ENCODE results near the gene STUB1.

Gene STUB1

DNA sequence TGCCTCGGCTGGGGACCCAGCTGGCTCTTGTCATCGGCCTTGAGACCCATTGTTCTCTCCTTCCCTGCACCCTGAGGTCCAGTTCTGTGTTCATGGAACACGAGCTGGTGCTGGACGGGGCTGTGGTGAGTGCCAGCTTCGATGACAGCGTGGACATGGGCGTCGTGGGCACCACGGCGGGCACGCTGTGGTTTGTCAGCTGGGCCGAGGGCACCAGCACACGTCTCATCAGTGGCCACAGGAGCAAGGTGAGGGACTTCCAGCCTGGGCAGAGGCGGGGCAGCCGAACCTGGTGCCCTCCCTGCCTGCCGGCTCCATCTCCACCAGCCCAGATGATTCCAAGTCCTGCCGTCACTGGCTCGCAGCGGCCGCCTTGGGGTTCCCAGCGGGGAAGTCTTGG, 17.6 kb upstream of the STUB1 start:
- H3K9me3 ChIP-seq: no peaks in the 10 kb centered on the region
- TF ChIP-seq Cebpa-rat (IDR thresholded peaks at IDR 0.05): no peak
- H3K36me3 ChIP-seq: peaks cover 37% of the 10 kb centered on the region
- H3K4me2 ChIP-seq: no peak overlapping the region
- no peak overlapping the region for H3K27ac ChIP-seq
- H4K20me1 ChIP-seq: no peaks in the 10 kb centered on the region
- H3K4me1 ChIP-seq: peaks cover 58% of the 10 kb centered on the region
- H3K9ac ChIP-seq: no peak overlapping the region
- H3K4me3 ChIP-seq: no peak overlapping the region
- H3K27me3 ChIP-seq: no peaks in the 10 kb centered on the region

DNA sequence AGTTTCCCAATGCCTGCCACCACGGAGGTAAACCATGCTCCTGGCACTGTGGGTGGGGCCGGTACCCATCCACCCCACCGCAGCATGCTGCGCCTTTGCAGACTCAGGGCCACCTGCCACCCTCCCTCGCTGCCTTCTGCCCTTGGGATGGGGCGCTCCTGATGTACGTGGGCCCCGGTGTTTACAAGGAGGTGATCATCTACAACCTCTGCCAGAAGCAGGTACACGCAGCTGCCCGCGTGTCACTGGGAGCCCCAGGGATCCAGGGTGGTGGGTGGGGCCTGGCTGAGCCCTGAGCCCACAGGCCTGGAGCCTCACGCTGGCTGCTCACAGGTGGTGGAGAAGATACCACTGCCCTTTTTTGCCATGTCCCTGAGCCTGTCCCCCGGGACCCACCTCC, 13.6 kb upstream of the STUB1 start:
- Histone ChIP-seq H3K27ac (peak overlapping the region; percentile 95; the same call in 1 of the 2 replicates), H4K20me1 (peaks cover 33% of the 10 kb centered on the region), H3K27me3 (no peaks in the 10 kb centered on the region), H3K4me3 (no peak overlapping the region), H3K4me1 (peaks cover 58% of the 10 kb centered on the region), H3K4me2 (peak overlapping the region; percentile 26; the same call in 1 of the 2 replicates), H3K9ac (0 out of 2 replicates have a peak overlapping the region, but pooled peaks have one; percentile 19), H3K9me3 (no peaks in the 10 kb centered on the region), H3K36me3 (peaks cover 43% of the 10 kb centered on the region)
- no peak for TF ChIP-seq Cebpa-rat (IDR thresholded peaks at IDR 0.05)

DNA sequence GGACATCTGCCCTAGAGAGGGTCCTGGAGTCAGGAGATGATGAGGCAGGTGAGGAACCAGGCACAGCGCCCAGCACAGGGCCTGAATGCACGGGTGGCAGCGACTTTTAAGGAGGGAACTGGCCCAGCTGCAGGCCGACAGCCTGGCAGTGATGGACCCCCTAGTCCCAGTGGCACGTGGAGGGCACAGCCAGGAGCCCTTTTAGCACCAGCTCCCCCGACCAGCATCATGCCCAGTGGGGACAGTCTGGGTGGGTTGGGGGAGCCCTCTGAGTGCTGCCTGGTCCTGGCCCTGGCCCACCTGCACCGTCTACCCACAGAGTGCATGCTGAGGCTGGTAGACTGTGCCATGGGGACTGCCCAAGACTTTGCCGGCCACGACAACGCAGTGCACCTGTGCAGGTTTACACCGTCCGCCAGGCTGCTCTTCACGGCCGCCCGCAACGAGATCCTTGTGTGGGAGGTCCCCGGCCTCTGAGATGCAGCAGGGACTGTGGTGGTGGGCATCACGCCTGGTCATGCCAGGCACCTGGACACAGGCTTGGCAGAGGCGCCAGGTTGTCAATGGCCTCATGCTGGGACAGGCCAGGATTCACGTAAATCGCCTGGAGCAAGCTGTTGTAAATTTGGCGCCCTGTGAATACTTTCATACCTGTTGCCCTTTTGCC, 13.0 kb upstream of the STUB1 start:
- Histone ChIP-seq H3K9ac (peak overlapping the region; percentile 99), H3K27me3 (no peaks in the 10 kb centered on the region), H4K20me1 (peaks cover 37% of the 10 kb centered on the region), H3K9me3 (no peaks in the 10 kb centered on the region), H3K4me2 (peak overlapping the region; percentile 96), H3K4me1 (peaks cover 53% of the 10 kb centered on the region), H3K36me3 (peaks cover 43% of the 10 kb centered on the region), H3K27ac (peak overlapping the region; percentile 95), H3K4me3 (peak overlapping the region; percentile 100)
- TF ChIP-seq Cebpa-rat (IDR thresholded peaks at IDR 0.05): no peak

DNA sequence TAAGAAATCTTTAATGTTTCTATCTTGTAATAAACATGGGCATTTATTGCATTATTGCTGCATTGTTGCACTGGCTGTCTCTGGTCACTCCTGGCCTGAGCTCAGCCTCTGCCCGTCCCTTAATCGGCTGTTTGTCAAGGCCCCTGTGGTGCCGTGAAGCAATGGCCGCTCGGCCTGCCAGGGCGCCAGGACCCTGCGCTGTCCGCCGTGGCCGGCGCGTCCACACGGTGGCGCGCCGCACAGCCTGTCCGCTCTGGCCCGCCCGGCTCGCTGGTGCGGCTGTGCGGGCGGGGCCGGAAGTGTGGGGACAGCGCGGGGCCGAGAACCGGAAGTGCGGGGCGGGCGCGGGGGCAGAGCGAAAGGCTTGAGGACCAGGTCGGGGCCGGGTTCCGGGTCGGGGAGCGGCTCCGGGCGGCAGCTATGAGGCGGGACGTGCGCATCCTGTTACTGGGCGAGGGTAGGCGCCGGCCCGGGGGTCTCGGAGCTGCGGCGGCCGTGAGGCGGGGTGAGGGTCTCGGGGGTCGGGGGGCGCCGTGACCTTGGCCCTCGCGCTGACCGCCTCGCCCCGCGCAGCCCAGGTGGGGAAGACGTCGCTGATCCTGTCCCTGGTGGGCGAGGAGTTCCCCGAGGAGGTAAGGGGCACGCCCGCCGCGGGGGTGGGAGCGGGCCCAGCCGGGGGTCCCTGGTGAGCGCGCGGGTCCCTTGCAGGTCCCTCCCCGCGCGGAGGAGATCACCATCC, 12.3 kb upstream of the STUB1 start, which contains the start of gene RHOT2:
TSS of gene RHOT2 (plus strand) at position 353 of the 739 bp plus-strand sequence. CDS start at position 421, 68 bp downstream.
- H3K36me3 ChIP-seq: peaks cover 43% of the 10 kb centered on the region
- H3K4me2 ChIP-seq: peak within 1 kb of the TSS; percentile 96
- peak within 1 kb of the TSS; percentile 95 for H3K27ac ChIP-seq

DNA sequence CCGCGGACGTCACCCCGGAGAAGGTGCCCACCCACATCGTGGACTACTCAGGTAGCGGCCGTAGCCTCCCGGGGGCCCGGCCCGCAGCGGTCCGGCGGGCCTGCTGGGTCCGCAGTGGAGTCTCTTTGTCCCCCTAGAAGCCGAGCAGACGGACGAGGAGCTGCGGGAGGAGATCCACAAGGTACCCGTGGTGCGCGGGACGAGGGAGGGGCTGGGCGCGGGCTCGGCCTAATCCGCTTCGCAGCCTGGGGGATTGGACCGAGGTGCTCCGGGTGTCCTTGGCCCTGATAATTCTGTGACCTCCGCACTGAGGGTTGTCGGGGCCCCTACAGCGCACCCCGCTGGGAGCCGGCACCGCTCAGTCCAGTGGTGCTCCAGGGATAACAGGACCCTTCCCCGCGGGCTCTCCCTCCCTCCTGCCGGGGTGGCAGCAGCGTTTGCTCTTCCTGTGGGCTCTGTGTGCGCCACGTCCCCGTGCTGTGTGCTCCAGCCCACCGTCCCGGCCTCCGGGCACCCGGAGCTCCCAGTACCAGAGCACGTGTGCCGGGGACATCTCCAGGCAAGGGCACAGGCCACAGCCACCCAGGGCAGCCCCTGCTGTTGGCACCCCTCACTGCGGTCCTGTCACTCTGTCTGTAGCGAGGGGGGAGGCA, 11.6 kb upstream of the STUB1 start:
- H3K27me3 ChIP-seq: no peaks in the 10 kb centered on the region
- peak overlapping the region; percentile 96 for H3K4me2 ChIP-seq
- peaks cover 50% of the 10 kb centered on the region for H3K36me3 ChIP-seq
- peaks cover 51% of the 10 kb centered on the region for H4K20me1 ChIP-seq
- TF ChIP-seq Cebpa-rat (IDR thresholded peaks at IDR 0.05): no peak
- peak overlapping the region; percentile 99 for H3K9ac ChIP-seq
- H3K27ac ChIP-seq: peak overlapping the region; percentile 95
- H3K9me3 ChIP-seq: no peaks in the 10 kb centered on the region
- H3K4me3 ChIP-seq: peak overlapping the region; percentile 100
- peaks cover 48% of the 10 kb centered on the region for H3K4me1 ChIP-seq

More for the DNA sequence above, 12.3 kb upstream of the STUB1 start, which contains the start of gene RHOT2:
- H3K9me3 ChIP-seq: no peaks in the 10 kb centered on the region
- peak within 1 kb of the TSS; percentile 99 for H3K9ac ChIP-seq
- H3K27me3 ChIP-seq: no peaks in the 10 kb centered on the region
- H3K4me3 ChIP-seq: peak within 1 kb of the TSS; percentile 100
- no peak for TF ChIP-seq Cebpa-rat (IDR thresholded peaks at IDR 0.05)
- H3K4me1 ChIP-seq: peaks cover 53% of the 10 kb centered on the region
- peaks cover 44% of the 10 kb centered on the region for H4K20me1 ChIP-seq

DNA sequence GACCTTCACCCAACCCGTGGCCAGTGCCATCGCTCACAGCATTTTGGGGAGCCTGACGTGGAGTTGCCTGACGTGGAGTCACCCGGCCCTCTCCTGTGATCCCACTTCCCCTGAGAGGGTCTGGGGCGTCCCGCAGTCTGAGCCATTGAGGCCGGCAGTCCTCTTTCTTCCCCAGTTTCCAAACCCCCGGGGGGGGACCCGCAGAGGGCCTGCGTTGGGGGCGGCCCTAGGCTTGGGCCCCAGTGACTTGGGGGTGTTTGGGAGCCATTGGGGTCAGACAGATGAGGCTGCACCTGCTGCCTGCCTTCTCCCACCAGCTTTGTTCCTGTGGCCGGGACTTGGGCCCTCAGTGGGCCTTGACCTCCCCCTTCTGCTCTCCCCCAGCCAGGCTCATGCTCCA, 10.5 kb upstream of the STUB1 start:
- Histone ChIP-seq H3K9ac (peak overlapping the region; percentile 99), H3K4me2 (peak overlapping the region; percentile 96), H3K36me3 (peaks cover 60% of the 10 kb centered on the region), H3K27me3 (peaks cover 5% of the 10 kb centered on the region), H3K9me3 (no peaks in the 10 kb centered on the region), H3K27ac (no peak overlapping the region), H3K4me3 (no peak overlapping the region), H3K4me1 (peaks cover 39% of the 10 kb centered on the region), H4K20me1 (peaks cover 61% of the 10 kb centered on the region)
- TF ChIP-seq Cebpa-rat (IDR thresholded peaks at IDR 0.05): no peak

DNA sequence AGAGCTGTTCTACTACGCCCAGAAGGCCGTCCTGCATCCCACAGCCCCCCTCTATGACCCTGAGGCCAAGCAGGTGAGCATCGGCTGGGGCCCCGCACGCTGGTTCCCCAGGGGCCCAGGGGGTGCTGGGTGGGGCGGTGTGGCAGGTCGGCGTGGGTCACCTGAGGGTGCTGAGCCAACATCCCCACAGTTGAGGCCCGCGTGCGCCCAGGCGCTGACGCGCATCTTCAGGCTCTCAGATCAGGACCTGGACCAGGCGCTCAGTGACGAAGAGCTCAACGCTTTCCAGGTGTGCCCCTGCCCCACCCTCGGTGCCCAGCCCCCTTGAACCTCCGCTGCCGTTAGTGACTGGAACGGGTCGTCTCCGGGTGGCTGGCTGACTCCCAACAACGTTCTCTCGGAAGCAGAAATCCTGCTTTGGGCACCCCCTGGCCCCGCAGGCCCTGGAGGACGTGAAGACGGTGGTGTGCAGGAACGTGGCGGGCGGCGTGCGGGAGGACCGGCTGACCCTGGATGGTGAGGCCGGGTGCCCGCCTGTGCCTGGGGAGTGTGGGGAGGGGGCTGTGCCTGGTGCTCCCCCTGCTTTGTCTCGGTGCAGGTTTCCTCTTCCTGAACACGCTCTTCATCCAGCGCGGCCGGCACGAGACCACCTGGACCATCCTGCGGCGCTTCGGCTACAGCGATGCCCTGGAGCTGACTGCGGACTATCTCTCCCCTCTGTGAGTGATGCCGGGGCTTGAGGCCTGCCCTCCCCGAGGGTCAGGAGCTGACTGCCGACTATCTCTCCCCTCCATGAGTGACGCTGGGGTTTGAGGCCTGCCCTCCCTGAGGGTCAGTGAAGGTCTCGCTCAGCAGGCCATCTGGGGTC, 9.5 kb upstream of the STUB1 start:
- TF ChIP-seq Cebpa-rat (IDR thresholded peaks at IDR 0.05): no peak
- Histone ChIP-seq H3K4me3 (no peak overlapping the region), H3K27ac (no peak overlapping the region), H3K36me3 (peaks cover 60% of the 10 kb centered on the region), H4K20me1 (peaks cover 72% of the 10 kb centered on the region), H3K9ac (0 out of 2 replicates have a peak overlapping the region, but pooled peaks have one; percentile 99), H3K4me1 (peaks cover 39% of the 10 kb centered on the region), H3K9me3 (no peaks in the 10 kb centered on the region), H3K27me3 (peaks cover 15% of the 10 kb centered on the region), H3K4me2 (no peak overlapping the region)

DNA sequence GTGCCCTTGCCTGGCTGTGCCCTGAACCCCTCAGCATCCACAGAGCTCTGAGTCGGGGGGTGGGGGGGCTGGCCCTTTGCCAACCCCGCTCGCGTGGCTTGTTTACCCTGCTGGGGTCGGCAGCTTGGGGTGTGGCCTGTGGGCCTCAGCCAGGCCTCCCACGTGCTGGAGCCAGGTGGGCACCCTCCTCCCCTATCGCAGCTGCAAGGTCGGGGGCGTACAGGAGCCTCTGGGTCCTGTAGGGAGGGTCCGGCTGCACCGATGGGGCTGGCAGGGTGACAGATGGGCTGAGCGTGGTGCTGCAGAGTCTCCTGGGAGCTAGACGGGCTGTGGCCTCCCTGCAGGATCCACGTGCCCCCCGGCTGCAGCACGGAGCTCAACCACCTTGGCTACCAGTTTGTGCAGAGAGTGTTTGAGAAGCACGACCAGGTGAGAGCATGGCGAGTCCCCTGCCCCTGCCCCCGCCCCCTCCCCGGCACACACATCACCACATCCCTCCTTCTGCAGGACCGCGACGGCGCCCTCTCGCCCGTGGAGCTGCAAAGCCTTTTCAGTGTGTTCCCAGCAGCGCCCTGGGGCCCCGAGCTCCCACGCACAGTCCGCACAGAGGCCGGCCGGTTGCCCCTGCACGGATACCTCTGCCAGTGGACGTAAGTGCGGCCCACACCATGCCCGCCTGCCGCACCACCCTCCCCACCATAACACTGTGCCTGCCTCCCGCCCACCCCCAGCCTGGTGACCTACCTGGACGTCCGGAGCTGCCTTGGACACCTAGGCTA, 8.7 kb upstream of the STUB1 start:
- H3K4me1 ChIP-seq: peaks cover 35% of the 10 kb centered on the region
- H3K9ac ChIP-seq: no peak overlapping the region
- H4K20me1 ChIP-seq: peaks cover 77% of the 10 kb centered on the region

More for the DNA sequence above, 8.7 kb upstream of the STUB1 start:
- TF ChIP-seq Cebpa-rat (IDR thresholded peaks at IDR 0.05): no peak
- Histone ChIP-seq H3K4me2 (no peak overlapping the region), H3K36me3 (peaks cover 57% of the 10 kb centered on the region), H3K4me3 (no peak overlapping the region), H3K9me3 (no peaks in the 10 kb centered on the region), H3K27ac (no peak overlapping the region), H3K27me3 (peaks cover 16% of the 10 kb centered on the region)

All from BLaER1 (cell line).